Kidney epithelial cell (primary cell): ENCODE data around the gene GORASP1. TPM values are rescaled to one million over a fixed set of nuclear protein-coding genes. Genes with fewer than 3 reads are reported as not detected.

Experiments used
- DNase-seq: peaks from one replicate; pipeline ENCODE4 v3.0.0-alpha.2; 2010; ENCODE audit warnings: low read depth
- H3K27me3 ChIP-seq: 2 replicates; pipeline ENCODE4 v1.6.0; 2011; ENCODE audit warnings: low read length; ENCODE audit not compliant: control insufficient read depth, insufficient read depth
- H3K36me3 ChIP-seq: 2 replicates; pipeline ENCODE4 v1.5.1; 2011; ENCODE audit warnings: low read length; ENCODE audit not compliant: control insufficient read depth, insufficient read depth
- H3K4me3 ChIP-seq: 2 replicates; pipeline ENCODE4 v1.5.1; 2011; ENCODE audit warnings: low read depth, mild to moderate bottlenecking, control low read depth, low read length
- total RNA-seq: library from RNA; depleted of rRNA; stranded (reverse); fragments of >200 nt; gene quantifications from 2 replicates; pipeline ENCODE4 v1.2.3, GENCODE V29; 2015
- TF ChIP-seq, protein P1 (sequence below): IDR thresholded peaks from 2 replicates; pipeline ENCODE4 v1.5.1; 2011; ENCODE audit warnings: mild to moderate bottlenecking, moderate library complexity, low read length, control low read depth, inconsistent platforms; ENCODE audit not compliant: insufficient read depth, poor library complexity, severe bottlenecking

Gene GORASP1
- total RNA-seq, 1 donor from 2014 or later: 34.8 TPM

DNA sequence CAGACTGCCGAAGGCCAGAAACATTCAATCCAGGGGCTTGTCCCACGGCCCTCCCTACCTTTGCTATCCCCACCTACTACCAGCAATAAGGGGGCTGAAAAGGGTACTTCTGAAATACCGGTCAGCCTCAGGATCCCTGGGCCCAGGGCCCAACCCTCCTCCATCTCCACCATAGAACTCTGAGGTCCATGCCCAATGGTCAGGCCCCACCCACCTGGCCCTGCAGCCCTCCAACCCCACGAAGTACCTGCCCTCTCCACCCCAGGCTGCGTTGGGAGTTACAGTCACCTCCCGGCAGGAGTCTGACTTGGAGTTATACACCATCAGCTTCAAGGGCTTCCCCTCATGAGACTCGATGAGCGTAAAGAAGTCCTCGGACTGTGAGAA lies 6.9 kb downstream of the GORASP1 start:
- DNase-seq: no peak
- no peak overlapping the region for H3K4me3 ChIP-seq
- peaks cover 6% of the 10 kb centered on the region for H3K36me3 ChIP-seq
- no peaks in the 10 kb centered on the region for H3K27me3 ChIP-seq
- TF ChIP-seq, protein P1, sequence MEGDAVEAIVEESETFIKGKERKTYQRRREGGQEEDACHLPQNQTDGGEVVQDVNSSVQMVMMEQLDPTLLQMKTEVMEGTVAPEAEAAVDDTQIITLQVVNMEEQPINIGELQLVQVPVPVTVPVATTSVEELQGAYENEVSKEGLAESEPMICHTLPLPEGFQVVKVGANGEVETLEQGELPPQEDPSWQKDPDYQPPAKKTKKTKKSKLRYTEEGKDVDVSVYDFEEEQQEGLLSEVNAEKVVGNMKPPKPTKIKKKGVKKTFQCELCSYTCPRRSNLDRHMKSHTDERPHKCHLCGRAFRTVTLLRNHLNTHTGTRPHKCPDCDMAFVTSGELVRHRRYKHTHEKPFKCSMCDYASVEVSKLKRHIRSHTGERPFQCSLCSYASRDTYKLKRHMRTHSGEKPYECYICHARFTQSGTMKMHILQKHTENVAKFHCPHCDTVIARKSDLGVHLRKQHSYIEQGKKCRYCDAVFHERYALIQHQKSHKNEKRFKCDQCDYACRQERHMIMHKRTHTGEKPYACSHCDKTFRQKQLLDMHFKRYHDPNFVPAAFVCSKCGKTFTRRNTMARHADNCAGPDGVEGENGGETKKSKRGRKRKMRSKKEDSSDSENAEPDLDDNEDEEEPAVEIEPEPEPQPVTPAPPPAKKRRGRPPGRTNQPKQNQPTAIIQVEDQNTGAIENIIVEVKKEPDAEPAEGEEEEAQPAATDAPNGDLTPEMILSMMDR: no peak

DNA sequence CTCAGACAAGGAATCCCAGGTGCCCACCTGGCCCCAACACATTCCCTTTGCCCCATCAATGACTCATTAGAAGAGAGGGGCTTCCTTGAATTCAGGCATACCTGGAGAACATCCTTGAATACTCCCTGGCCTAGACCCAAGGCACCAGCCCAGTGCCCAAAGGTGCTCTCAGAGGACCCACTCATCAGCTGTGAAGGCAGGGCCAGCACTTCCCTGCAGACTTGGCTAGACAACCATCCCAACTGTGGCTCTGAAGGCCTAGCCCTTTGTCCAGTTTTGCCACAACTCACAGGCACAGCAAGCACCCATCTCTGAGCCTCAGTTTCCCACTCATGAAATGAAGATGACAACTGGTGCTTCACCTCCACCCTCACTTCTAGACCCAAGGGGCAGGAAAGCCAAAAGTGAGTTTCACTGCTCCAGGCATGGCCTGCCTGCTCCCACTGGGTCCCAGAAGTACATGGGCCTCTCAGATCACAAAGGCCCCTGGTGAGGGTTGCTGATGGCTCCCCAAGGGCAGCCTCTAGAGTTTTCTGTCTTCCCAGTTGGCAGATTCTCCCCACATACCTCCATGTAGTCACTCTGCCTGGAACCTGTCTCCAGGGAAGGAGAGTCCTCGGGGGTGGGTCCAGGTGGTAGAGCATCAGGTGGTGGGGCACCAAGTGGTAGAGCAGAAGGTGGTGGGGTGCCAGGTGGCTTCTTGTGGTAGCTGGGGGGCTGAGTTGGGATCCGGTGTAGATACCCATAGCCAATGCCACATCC lies 7.5 kb downstream of the GORASP1 start:
- Histone ChIP-seq H3K36me3 (peaks cover 6% of the 10 kb centered on the region), H3K4me3 (no peak overlapping the region), H3K27me3 (no peaks in the 10 kb centered on the region)
- TF ChIP-seq, protein P1: no peak
- DNase-seq: no peak

DNA sequence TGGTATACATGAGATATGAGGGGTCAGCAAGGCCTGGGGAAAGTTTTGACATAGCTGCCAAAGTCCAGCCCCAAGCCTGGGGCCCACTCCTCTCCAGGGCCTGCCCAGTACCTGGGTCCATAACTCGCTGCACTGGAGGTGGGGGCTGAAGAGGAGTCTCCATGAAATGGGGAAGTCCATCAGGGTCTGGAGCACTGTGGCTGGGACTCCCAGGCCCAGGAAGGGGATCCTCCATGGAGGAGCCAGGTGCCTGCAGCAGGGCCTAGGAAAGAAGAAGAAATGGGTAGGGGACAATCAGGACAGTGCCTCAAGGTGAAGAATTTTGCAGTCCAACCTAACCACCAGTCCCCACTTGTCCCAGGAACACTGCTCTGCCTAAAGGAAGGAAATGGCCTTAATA lies 8.2 kb downstream of the GORASP1 start:
- H3K27me3 ChIP-seq: no peaks in the 10 kb centered on the region
- no peak for DNase-seq
- peaks cover 6% of the 10 kb centered on the region for H3K36me3 ChIP-seq
- H3K4me3 ChIP-seq: no peak overlapping the region
- TF ChIP-seq, protein P1: no peak

- H3K36me3 ChIP-seq: peaks cover 6% of the 10 kb centered on the region
- H3K4me3 ChIP-seq: no peak overlapping the region
- DNase-seq: no peak
- H3K27me3 ChIP-seq: no peaks in the 10 kb centered on the region
- TF ChIP-seq, protein P1: no peak
These were observed 8.9 kb downstream of the GORASP1 start for GRCh38 chr3:39098473-39099000.

DNA sequence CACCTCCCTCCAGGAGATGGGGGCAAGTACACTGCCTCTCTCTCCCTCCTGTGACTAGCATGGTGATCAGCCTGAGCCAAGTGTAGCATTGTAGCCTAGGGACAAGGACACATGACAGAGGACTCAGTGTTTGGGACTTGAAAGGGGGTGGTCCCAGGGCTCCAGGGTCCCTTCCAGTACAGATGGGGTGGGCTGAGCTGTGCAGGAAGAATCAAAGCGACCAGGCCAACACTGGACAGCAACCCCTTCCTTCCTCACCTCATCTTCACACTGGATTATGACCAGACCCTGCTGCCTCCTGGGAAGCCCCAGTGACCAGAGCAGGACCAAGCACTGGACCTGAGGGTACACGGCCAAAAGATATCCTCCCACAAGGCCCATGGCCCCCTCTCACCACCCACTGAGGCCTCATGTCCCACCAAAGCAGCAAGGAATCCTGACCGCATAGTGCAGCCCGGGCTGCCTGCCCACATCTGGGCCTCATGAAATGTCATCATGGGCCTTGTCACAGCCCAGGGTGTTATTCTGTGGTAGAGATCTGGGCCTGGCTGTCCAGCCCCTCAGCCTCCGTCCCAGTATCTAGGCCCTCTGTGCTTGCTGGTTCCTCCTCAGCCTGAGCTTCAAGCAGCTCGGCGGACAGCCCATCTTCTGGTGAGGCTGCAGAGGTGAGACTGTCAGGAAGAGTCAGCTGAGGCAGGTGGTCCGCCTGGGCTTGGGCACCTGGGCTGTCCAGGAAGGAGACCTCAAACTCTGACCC lies 9.5 kb downstream of the GORASP1 start:
- TF ChIP-seq, protein P1: no peak
- peaks cover 6% of the 10 kb centered on the region for H3K36me3 ChIP-seq
- no peak for DNase-seq
- no peak overlapping the region for H3K4me3 ChIP-seq
- no peaks in the 10 kb centered on the region for H3K27me3 ChIP-seq
